HepG2 (cell line): ENCODE data around the gene WEE1. TPM values are rescaled to one million over a fixed set of nuclear protein-coding genes. Genes with fewer than 3 reads are reported as not detected.

ENCODE experiments used
- ATAC-seq: fragments of 200-7000 bp; cut with Tn5 transposase; 3 replicates; pipeline ENCODE4 v1.9.1; 2020; ENCODE audit warnings: mild to moderate bottlenecking, moderate library complexity
- BruUV-seq: library from RNA; stranded (reverse); fragments of 400-500 nt; replicated peaks from 2 replicates; lab custom pipeline; 2021; lab: Mats Ljungman, UMichigan
- CTCF ChIA-PET: fragments of 300-600 bp; formaldehyde crosslinking; extraction: SDS; loops from one replicate; lab custom pipeline; 2021; ENCODE audit warnings: low total read pairs, inconsistent platforms, low intra/inter-chr PET ratio; lab: Yijun Ruan, JAX
- POLR2A ChIA-PET: fragments of 350-600 bp; sonication (Branson Sonifier 250); formaldehyde crosslinking; loops from one replicate; lab custom pipeline; 2020; ENCODE audit warnings: antibody characterized with exemption, inconsistent platforms; lab: Yijun Ruan, JAX
- DNase-seq: peaks from one replicate; pipeline ENCODE4 v3.0.0-alpha.2; 2015; ENCODE audit warnings: low spot score
- FAIRE-seq: peaks from 3 replicates; lab custom pipeline; 2011; peaks lifted over from hg19 to GRCh38; lab: Jason Lieb, UNC
- H2AFZ ChIP-seq: one replicate; pipeline ENCODE4 v1.6.1; 2011; ENCODE audit warnings: low read length, inconsistent platforms
- H3K27ac ChIP-seq: fragments of 300-600 bp; 3 replicates; pipeline ENCODE4 v1.8.0; 2011; ENCODE audit warnings: mixed run types, mild to moderate bottlenecking, mixed read lengths, low read length, inconsistent platforms; ENCODE audit not compliant: insufficient read depth; ENCODE audit errors: extremely low read length
- H3K27me3 ChIP-seq, 2 experiments: fragments of 200-600 bp in 1 of 2; 2 replicates in 1 of 2; 3 replicates in 1 of 2; pipeline versions ENCODE4 v1.6.0 to v1.8.0; 2011; ENCODE audit warnings: low read length in 2 of 2, mild to moderate bottlenecking in 2 of 2, moderate library complexity in 2 of 2, inconsistent platforms in 1 of 2; ENCODE audit not compliant: insufficient read depth in 2 of 2, control insufficient read depth in 1 of 2
- H3K36me3 ChIP-seq, 2 experiments: fragments of 200-600 bp in 1 of 2; replicated peaks in 1 of 2; 2 replicates in 1 of 2; 3 replicates in 1 of 2; pipeline versions ENCODE4 v1.5.1 to v1.8.0; 2011; ENCODE audit warnings: low read length in 2 of 2, inconsistent platforms in 1 of 2; ENCODE audit not compliant: insufficient read depth in 2 of 2, control insufficient read depth in 1 of 2
- H3K4me1 ChIP-seq: 2 replicates; pipeline ENCODE4 v1.5.1; 2012; ENCODE audit warnings: low read length, inconsistent platforms; ENCODE audit not compliant: insufficient read depth
- H3K4me2 ChIP-seq: 2 replicates; pipeline ENCODE4 v1.6.0; 2011; ENCODE audit warnings: low read depth, low read length, inconsistent platforms
- H3K4me3 ChIP-seq, 3 experiments: fragments of 200-600 bp in 1 of 3; sonication (generic), shearing (Covaris generic) in 1 of 3; replicated peaks in 1 of 3; 2 replicates each; pipeline ENCODE4 v1.5.1; 2011 to 2016; ENCODE audit warnings: low read length in 3 of 3, inconsistent platforms in 2 of 3, low read depth in 2 of 3, mild to moderate bottlenecking in 2 of 3, control low read depth in 1 of 3, mixed read lengths in 1 of 3; ENCODE audit not compliant: insufficient read depth in 1 of 3
- H3K79me2 ChIP-seq: one replicate; pipeline ENCODE4 v1.6.1; 2011; ENCODE audit warnings: low read length, inconsistent platforms; ENCODE audit not compliant: insufficient read depth
- H3K9ac ChIP-seq: 2 replicates; pipeline ENCODE4 v1.6.0; 2011; ENCODE audit warnings: mild to moderate bottlenecking, low read depth, low read length, inconsistent platforms; ENCODE audit not compliant: insufficient read depth
- H3K9me3 ChIP-seq: 2 replicates; pipeline ENCODE4 v1.5.1; 2012; ENCODE audit warnings: mild to moderate bottlenecking, low read length
- H4K20me1 ChIP-seq: 2 replicates; pipeline ENCODE4 v1.6.0; 2011; ENCODE audit warnings: inconsistent platforms, mild to moderate bottlenecking, low read length, moderate library complexity; ENCODE audit not compliant: insufficient read depth
- CEBPB ChIP-seq: IDR thresholded peaks from 2 replicates; pipeline ENCODE4 v1.6.1; 2011; ENCODE audit warnings: low read depth, low read length, improper control_type of control experiment, borderline replicate concordance
- NCOA1 ChIP-seq: sonication (generic); formaldehyde crosslinking; IDR thresholded peaks from 2 replicates; pipeline ENCODE4 v1.9.0; 2021; ENCODE audit warnings: missing genetic modification reagents
- POLR2A ChIP-seq, 2 experiments: IDR thresholded peaks; 2 replicates each; pipeline ENCODE4 v1.6.1; 2011; ENCODE audit warnings: low read depth in 2 of 2, low read length in 2 of 2, mild to moderate bottlenecking in 1 of 2, moderate library complexity in 1 of 2; ENCODE audit not compliant: insufficient read depth in 1 of 2
- RBFOX2 ChIP-seq: fragments of 200-400 bp; formaldehyde crosslinking; IDR thresholded peaks from 2 replicates; pipeline ENCODE4 v1.6.1; 2017; ENCODE audit warnings: low read depth, mild to moderate bottlenecking, low read length
- REST ChIP-seq, 2 experiments: IDR thresholded peaks; 2 replicates each; pipeline ENCODE4 v1.6.1; 2011 to 2012; ENCODE audit warnings: low read length in 2 of 2, borderline replicate concordance in 1 of 2, low read depth in 1 of 2, mild to moderate bottlenecking in 1 of 2, moderate library complexity in 1 of 2
- WGBS: methylation state at CpG from one replicate; pipeline ENCODE4 v1.1.6; 2017; ENCODE audit warnings: low lambda C conversion rate; 5-methylcytosine and 5-hydroxymethylcytosine counted together
- in situ Hi-C: cut with HindIII; loops from 2 replicates; pipeline ENCODE4 v1.10.0; 2017; ENCODE audit warnings: low pct_unique_long_range_greater_than_20kb; ENCODE audit not compliant: extremely low pct_ligation_motif_present
- intact Hi-C: fragments of 100-400 bp; cut with micrococcal nuclease; formaldehyde crosslinking; loops from one replicate; pipeline ENCODE4 v1.10.0; 2022; ENCODE audit not compliant: unreplicated experiment
- polyA plus RNA-seq, 8 experiments: library from polyadenylated mRNA; depleted of rRNA in 3 of 8; stranded (reverse) in 7 of 8; unstranded in 1 of 8; fragments of >200 nt; fragmentation: Illumina TruSeq in 4 of 8; extraction: Trizol in 4 of 8; gene quantifications; 2 replicates each; pipeline versions ENCODE4 v1.2.1 to v1.2.3, GENCODE V29; 2011 to 2016; ENCODE audit warnings: low read depth in 4 of 8, missing spikeins in 1 of 8, mixed read lengths in 1 of 8; ENCODE audit not compliant: insufficient read depth in 1 of 8
- total RNA-seq, 5 experiments: library from RNA; depleted of rRNA; stranded (reverse); fragments of >200 nt; fragmentation: Illumina TruSeq; extraction: Trizol; gene quantifications; 2 replicates each; pipeline ENCODE4 v1.2.3, GENCODE V29; 2016; ENCODE audit warnings: low read depth in 1 of 5

Gene WEE1
- total and polyA plus RNA-seq, 2 of the 13 experiments (the other 11 are each of a cell fraction or from before 2014, with no cell fraction given), result 31.4 to 63.7 TPM

- WGBS, result 98% methylated on average over 4 of the region's 4 CpGs
- peaks cover 10 to 82% of the 10 kb centered on the region in 2 experiments for H3K36me3 ChIP-seq
Observed at GRCh38 chr11:9580894-9581293, 7.4 kb downstream of the WEE1 start.

More at GRCh38 chr11:9580894-9581293, 7.4 kb downstream of the WEE1 start:
- Histone ChIP-seq H3K27me3 (no peaks in the 10 kb centered on the region), H2AFZ (no peak overlapping the region)
- FAIRE-seq (no peak), DNase-seq (no peak)
- no peak for TF ChIP-seq NCOA1 (CRISPR knock-in tag)
- no peak for TF ChIP-seq CEBPB
- TF ChIP-seq REST (IDR thresholded peaks at IDR 0.05; ENCODE audit: borderline replicate concordance in 1 of 2, low read depth in 1 of 2, low read length in 2 of 2), result no peak
- TF ChIP-seq POLR2A (IDR thresholded peaks at IDR 0.05; ENCODE audit: insufficient read depth in 1 of 2, low read depth in 2 of 2, low read length in 2 of 2), result peak in 1 of 2 experiments; percentile 42; a peak in 1 of 4 replicates
- TF ChIP-seq RBFOX2, result 0 out of 2 replicates have a peak, but pooled peaks have one; percentile 28
- TF ChIP-seq, all 625 proteins: peak for 2
- 0 out of 2 replicates have a peak, but pooled peaks cover 4% of the 10 kb centered on the region for H4K20me1 ChIP-seq
- H3K4me3 ChIP-seq, result no peak overlapping the region
- in situ Hi-C loops (no loop called here), intact Hi-C loops (no loop called here)
- ChIA-PET POLR2A (no interaction called here), CTCF (no interaction called here)
- no peak; the same call in 2 of the 3 replicates for ATAC-seq
- peaks cover 52% of the 10 kb centered on the region for H3K79me2 ChIP-seq
- no peak overlapping the region for H3K27ac ChIP-seq
- H3K9ac ChIP-seq, result no peak overlapping the region
- H3K4me1 ChIP-seq, result peaks cover 32% of the 10 kb centered on the region
- H3K4me2 ChIP-seq, result no peak overlapping the region
- no TSS peak for BruUV-seq
- no peaks in the 10 kb centered on the region for H3K9me3 ChIP-seq
